Ramos (cell line): ENCODE measurements around the gene SEMA5A.

Experiments
- in situ Hi-C: fragments of 300-500 bp; cut with MboI; formaldehyde crosslinking; loops from one replicate; pipeline ENCODE4 v1.14.3; 2022; ENCODE audit warnings: low sequenced_read_pairs; ENCODE audit not compliant: unreplicated experiment

SEMA5A gene

DNA sequence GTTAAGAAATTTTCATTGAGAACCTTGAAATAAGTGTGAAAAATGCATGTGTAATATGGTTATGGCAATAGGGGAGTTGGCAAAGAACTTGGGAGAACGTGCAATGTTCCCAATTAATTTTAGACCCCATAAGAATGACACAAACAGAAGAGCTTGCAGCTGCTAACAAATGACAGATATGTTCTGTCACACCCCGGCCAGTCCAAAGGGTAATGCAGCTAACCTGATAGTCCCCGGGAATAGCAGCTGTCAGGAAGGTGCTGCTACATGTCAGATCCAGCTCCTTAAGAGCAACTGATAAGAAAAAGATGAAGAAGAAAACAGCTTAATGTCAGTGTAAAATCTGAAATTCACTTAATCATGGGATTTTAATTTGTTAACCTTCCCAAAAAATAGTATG is 30.4 kb downstream of the SEMA5A start:
- in situ Hi-C loops, result no loop called here

DNA sequence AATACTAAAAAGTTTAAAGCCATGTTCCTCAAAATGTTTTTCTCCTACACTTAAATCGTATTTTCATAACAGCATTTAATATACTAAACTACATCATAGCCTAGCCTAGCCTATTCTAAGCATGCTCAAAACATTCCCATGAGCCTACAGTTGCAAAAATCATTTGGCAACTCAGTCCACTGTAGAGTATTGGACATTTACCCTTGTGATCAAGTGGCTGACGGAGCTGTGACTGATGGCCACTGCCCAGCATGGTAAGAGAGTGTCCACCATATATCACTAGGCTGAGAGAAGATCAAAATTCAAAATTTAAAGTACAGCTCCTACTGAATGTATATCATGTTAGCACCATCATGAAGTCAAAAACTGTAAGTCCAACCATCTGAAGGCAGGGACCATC is 30.9 kb downstream of the SEMA5A start:
- in situ Hi-C loops, result no loop called here

- in situ Hi-C loops, result no loop called here
These were observed 32.0 kb downstream of the SEMA5A start for GRCh38 chr5:9513827-9514226.

- in situ Hi-C loops, result no loop called here
These were observed 33.4 kb downstream of the SEMA5A start for GRCh38 chr5:9512457-9512856.

- in situ Hi-C loops, result no loop called here
These were observed 37.9 kb downstream of the SEMA5A start for GRCh38 chr5:9507974-9508373.

GRCh38 chr5:9505225-9505624 is 40.6 kb downstream of the SEMA5A start:
- in situ Hi-C loops, result no loop called here

DNA sequence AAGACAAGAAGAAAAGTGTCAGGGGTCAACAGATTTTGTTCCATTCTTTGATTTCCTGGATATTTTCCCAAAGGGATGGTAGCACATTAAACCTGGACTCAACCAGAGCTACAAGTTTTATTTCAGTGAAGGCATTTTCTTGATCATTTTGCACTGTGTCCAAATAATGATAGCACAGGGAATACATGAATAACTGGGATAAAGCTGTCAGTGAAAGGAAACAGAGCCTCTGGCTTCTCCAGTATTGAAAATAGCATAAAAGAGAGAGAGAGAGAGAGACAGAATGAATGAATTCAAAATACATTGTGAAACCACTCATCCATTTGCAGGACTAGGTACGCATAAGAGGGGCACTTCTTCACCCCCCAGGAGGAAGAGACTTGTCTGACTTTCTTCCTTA is 43.0 kb downstream of the SEMA5A start:
- in situ Hi-C loops, result no loop called here

DNA sequence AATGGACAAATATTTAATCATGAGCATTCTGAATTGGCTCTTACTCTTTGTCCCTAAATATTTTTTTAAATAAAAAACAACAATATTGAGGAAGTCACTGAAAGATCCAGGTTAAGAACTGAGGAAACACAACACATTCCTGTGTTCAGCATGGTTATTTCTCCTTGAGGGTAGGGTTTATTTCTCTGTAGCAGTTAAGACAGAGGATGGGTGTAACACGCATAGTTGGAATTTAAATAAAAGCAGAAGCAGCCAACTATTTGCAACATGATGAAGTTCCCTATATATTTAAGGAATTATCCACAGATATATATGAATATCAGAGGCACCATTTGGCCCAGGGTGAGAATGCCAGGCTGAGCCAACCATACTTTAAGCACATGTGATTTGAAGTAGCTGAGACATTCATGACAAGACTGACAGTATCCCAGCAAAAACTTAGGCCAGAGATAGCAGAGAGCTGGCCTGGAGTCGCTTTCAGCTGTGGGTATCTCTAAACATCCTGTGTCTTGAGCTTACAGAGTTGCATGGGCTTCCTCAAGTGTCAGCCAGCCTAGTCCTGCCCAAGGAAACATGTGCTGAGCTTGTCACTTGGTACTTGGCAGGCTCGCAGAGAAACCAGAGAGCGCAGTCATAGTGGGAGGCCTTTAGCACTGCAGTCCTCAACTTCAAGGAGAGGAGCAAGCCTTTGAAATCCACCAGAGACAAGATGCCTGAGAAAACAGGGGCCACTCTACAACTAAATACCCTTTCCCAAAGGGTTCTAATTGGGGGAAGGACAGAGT is 43.6 kb downstream of the SEMA5A start:
- in situ Hi-C loops, result no loop called here

- in situ Hi-C loops, result no loop called here
These were observed 45.2 kb downstream of the SEMA5A start for GRCh38 chr5:9500625-9501024.

DNA sequence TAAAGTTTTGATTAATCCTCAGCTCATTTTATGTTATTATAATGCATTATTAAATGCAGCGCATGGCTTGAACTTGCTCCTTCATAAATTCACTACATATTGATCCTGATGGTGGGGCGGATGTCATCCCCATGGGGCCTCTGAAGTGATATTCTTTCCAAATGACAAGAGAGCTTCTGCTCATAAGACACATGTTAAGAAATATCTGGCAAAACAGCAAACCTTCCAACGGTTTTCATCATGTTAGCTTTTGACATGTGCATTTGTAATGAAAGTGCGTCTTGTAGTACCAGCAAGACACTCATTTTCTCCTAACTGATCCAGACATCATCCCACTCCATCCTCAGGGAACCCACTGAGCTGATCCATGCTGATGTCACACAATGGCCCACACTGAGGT is 45.7 kb downstream of the SEMA5A start:
- in situ Hi-C loops, result no loop called here

DNA sequence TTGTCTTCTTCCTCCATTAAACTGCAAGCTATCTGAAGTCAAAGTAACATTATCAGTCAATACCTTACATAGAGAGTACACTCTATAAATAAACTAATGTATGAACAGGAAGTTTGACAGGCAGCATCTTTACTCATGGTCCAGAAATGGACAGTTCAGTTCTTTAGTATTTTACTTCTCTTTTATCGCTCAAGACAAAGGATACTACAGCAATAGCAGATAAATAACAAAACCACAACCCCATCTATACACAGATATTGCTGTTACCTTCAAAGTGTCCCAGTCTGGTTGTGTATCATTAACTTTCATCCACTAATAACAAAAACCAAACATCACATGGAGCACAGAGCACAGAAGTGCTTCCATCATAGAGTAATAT is 46.4 kb downstream of the SEMA5A start:
- in situ Hi-C loops, result no loop called here

- in situ Hi-C loops, result no loop called here
These were observed 47.1 kb downstream of the SEMA5A start for GRCh38 chr5:9498541-9499497.

DNA sequence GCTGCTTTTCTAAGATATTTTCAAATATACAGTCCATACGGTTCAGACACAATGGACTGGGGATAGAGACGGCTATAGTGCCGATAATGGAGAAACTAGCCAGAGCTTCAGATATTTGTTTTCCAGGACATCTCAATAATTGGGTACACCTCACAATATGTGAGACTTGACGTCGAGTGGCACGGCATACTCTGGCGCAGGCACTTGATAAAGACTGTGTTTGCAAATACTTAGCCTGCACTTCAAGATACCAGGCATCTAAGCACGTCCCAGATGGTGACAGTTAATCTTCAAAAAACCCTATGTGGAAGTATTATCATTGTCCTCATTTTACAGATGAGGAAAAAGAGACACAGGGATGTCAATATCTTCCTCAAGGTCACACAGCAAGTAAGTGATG is 48.5 kb downstream of the SEMA5A start:
- in situ Hi-C loops, result no loop called here

DNA sequence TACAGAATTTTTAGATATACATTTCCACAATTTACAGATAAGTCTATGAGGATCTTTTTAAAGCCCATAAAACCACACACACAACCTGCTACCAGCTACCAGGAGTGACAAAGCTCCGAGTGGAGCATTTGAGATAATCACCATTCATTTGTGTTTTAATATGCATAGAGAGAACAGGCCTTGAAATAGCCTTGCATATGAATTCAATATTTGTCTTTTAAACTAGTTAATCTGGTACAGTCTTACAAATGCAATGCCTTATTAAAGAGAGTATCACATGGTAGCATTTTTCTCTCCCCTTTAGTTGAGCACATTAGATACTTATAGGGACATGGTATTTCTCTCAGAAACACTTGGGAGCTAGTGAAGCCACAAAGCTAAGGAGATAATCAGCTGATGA is 49.1 kb downstream of the SEMA5A start:
- in situ Hi-C loops, result no loop called here

DNA sequence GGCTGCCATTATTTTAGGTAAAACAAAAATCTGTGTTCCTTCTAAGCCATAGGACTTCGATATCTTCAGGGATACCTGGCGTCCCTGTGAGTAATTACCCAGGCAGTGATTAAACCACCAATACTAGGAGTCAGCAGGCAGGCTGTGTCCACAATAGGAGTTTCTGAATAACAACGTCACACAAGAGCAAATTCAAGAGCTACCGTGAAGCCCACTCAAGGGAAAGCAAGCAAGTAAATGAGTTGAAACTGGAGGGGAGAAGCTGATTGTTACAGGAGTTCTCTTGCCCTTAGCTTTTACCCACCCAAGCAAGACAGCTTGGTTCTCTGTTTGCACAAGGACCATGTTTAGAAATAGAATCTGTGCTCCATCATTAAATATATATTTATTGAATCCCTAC is 50.8 kb downstream of the SEMA5A start:
- in situ Hi-C loops, result no loop called here

DNA sequence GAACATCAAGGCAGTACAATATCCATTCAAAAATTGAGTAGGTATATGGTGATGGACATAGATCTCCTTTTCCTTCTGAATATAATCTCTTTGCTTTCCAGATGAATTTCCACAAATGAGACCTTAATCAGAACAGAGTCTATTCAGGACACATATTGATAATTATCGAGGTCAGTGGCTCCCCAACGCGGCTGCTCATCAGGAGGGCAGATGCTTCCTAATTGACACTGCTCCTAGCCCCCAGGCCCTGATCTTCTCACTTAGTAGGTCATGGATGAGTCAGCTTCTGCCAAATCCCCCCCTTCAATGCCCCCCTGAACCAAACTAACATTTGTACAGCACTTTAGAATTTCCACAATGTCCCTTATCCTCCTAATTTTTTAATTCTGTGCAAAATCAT is 51.6 kb downstream of the SEMA5A start:
- in situ Hi-C loops, result no loop called here

DNA sequence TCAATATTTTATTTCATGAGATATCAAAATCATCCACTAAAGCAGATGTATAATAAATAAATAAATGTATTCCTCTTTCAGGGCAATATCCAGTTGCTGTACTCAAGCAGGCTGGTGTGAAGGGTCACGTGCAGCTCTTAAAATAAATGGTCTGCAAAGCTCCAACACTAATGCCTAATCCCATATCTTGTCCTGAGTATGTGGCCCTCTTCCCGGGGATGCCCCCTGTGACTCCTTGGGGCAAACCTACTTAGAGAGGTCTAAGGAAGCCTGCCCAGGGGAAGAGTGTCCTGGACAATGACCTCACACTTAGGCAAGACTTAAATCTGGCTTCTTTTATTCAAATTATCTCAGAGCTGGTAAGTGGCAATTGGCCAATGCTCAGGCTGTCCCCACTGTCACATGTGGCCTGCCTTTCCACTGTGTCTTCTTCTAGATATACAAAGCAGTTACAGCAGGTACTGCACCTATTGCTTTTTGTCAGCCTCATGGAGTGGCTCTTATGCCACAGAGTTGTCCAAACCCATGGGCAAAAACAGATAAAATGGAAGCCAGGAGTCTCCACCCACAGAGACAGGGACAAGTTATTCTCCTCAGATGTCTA is 55.3 kb downstream of the SEMA5A start:
- in situ Hi-C loops, result no loop called here

DNA sequence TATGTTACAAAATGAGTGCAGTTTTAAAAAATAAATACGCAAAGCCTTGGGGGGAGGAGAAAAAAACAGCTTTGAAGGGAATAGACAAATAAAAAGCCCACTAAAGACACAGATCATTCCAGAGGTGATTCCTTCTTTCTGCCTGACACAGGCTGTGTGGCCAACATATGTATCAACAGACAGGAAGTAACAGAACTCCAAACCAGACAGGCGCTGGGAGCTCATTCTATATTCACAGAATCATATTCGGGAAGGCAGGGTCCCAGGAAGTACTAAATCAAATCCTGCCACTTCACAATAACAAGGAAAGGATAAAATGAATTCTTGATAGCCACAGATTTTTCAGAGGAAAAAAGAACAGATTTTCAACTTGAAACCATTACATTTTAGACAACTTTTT is 62.1 kb downstream of the SEMA5A start:
- in situ Hi-C loops, result no loop called here

DNA sequence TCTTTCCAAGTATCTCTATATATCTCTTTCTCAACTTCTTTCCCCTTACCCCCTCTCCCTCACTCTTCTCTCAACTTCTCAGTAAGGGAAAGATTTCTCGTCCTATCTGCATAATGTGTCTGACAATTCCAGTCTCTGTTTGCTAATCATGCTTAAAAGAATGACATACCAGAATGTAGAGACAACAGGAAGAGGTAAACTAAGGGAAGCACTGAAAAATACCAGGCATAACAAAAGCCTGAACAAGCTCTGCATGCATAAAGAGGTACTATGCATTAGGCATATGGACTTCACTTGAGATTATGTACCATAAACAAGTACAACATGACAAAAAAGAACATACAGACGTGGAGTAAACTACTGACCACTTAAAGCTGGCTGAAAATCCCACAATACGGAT is 62.6 kb downstream of the SEMA5A start:
- in situ Hi-C loops, result no loop called here

- in situ Hi-C loops, result no loop called here
These were observed 63.5 kb downstream of the SEMA5A start for GRCh38 chr5:9482381-9482780.

- in situ Hi-C loops, result no loop called here
These were observed 65.4 kb downstream of the SEMA5A start for GRCh38 chr5:9480499-9480898.
